Stomach (tissue), 9 donors: ENCODE data around the gene ARID3B. TPM values are rescaled to one million over a fixed set of nuclear protein-coding genes. Genes with fewer than 3 reads are reported as not detected.

Source experiments
- DNase-seq, 2 donors: peaks; one replicate each; pipeline versions ENCODE4 v3.0.0 to v3.0.0-alpha.2; 2013 to 2019
- H3K27ac ChIP-seq, 5 donors: fragments of 200-600 bp in 4 of 5; sonication (generic) in 4 of 5; one replicate each; pipeline ENCODE4 v1.5.1; 2013 to 2019; ENCODE audit warnings: mild to moderate bottlenecking in 1 of 5, moderate library complexity in 1 of 5
- H3K27me3 ChIP-seq, 3 donors: fragments of 200-600 bp; sonication (generic); one replicate each; pipeline ENCODE4 v1.5.1; 2017 to 2019; ENCODE audit warnings: mixed run types in 1 of 3
- H3K36me3 ChIP-seq, 4 donors: fragments of 200-600 bp; sonication (generic); 1 replicate in 3 of 4; 2 replicates in 1 of 4; pipeline ENCODE4 v1.5.1; 2016 to 2019
- H3K4me1 ChIP-seq, 4 donors: fragments of 200-600 bp; sonication (generic); one replicate each; pipeline ENCODE4 v1.5.1; 2016 to 2019
- H3K4me3 ChIP-seq, 4 donors: fragments of 200-600 bp; sonication (generic) in 3 of 4; one replicate each; pipeline ENCODE4 v1.5.1; 2016 to 2019; ENCODE audit warnings: mild to moderate bottlenecking in 1 of 4
- H3K9me3 ChIP-seq, 4 donors: fragments of 200-600 bp; sonication (generic); one replicate each; pipeline ENCODE4 v1.5.1; 2016 to 2019
- CTCF ChIP-seq, 7 experiments: fragments of 450-650 bp in 4 of 7; fragments of 200-600 bp in 3 of 7; sonication (generic) in 3 of 7; IDR thresholded peaks; one replicate each; pipeline ENCODE4 v1.5.1; 2016 to 2019; ENCODE audit warnings: antibody characterized with exemption in 7 of 7, control low read depth in 2 of 7, mild to moderate bottlenecking in 1 of 7
- EP300 ChIP-seq: sonication (generic); formaldehyde crosslinking; IDR thresholded peaks from one replicate; pipeline ENCODE4 v1.6.1; 2017; ENCODE audit warnings: antibody characterized with exemption
- POLR2A ChIP-seq, 4 donors: fragments of 450-650 bp; IDR thresholded peaks; one replicate each; pipeline ENCODE4 v1.6.1; 2016; ENCODE audit warnings: antibody characterized with exemption in 4 of 4, control low read depth in 2 of 4, mild to moderate bottlenecking in 1 of 4, moderate library complexity in 1 of 4
- POLR2AphosphoS5 ChIP-seq, 3 donors: sonication (generic); formaldehyde crosslinking; IDR thresholded peaks; one replicate each; pipeline ENCODE4 v1.6.1; 2016; ENCODE audit warnings: antibody characterized with exemption in 3 of 3
- WGBS, 5 donors: extraction: QIAGEN DNeasy Blood & Tissue Kit in 3 of 5; methylation state at CpG; one replicate each; pipeline versions ENCODE4 v1.1.5 to v1.1.7; 2013 to 2018; 5-methylcytosine and 5-hydroxymethylcytosine counted together
- intact Hi-C: fragments of 100-400 bp; cut with DNase I; formaldehyde crosslinking; loops from one replicate; pipeline ENCODE4 v1.15.1; 2023; ENCODE audit warnings: low total_unique reads
- polyA plus RNA-seq, 3 donors: library from polyadenylated mRNA; stranded (reverse); fragments of 200-250 nt; gene quantifications; one replicate each; pipeline ENCODE4 v1.2.3, GENCODE V29; 2013
- total RNA-seq, 5 donors: library from RNA; depleted of rRNA; stranded (reverse); fragments of >200 nt; gene quantifications; one replicate each; pipeline versions ENCODE4 v1.1.0 to v1.2.3, GENCODE V29; 2014 to 2016
- donor health status: healthy with polysubstance abuse.
- donor health status: Bipolar disorder and iron deficiency.
- donor health status: healthy.

ARID3B gene
- total and polyA plus RNA-seq, 8 donors = 2.2 to 25.2 (median 5.1) TPM

GRCh38 chr15:74619916-74620635, 79.1 kb downstream of the ARID3B start:
- DNase-seq = no peak
- Histone ChIP-seq H3K9me3 (no peaks in the 10 kb centered on the region), H3K27me3 (no peaks in the 10 kb centered on the region), H3K27ac (no peak overlapping the region), H3K4me1 (peaks cover 34 to 71% (median 57%) of the 10 kb centered on the region in 4 donors), H3K36me3 (peaks cover 60 to 70% (median 65%) of the 10 kb centered on the region in 4 donors), H3K4me3 (peak overlapping the region in 1 of 4 donors; percentile 13)
- WGBS, 5 donors = 89 to 92% (median 90%) methylated on average over 22 to 27 of the region's 27 CpGs
- intact Hi-C loops = no loop called here
- TF ChIP-seq POLR2AphosphoS5 (IDR thresholded peaks at IDR 0.05) = no peak
- TF ChIP-seq POLR2A (IDR thresholded peaks at IDR 0.05) = no peak
- TF ChIP-seq CTCF (IDR thresholded peaks at IDR 0.05) = no peak
- TF ChIP-seq EP300 = no peak

GRCh38 chr15:74620636-74621545, 79.9 kb downstream of the ARID3B start:
- no peaks in the 10 kb centered on the region for H3K9me3 ChIP-seq
- TF ChIP-seq POLR2AphosphoS5 (IDR thresholded peaks at IDR 0.05) (peak in 2 of 3 donors; percentile 7 to 50), POLR2A (IDR thresholded peaks at IDR 0.05) (no peak), CTCF (IDR thresholded peaks at IDR 0.05) (peak in 5 of 7 experiments; percentile 52 to 92 (median 65))
- 55 to 70% (median 60%) methylated on average over 16 to 23 of the region's 23 CpGs for WGBS, 5 donors
- DNase-seq = peak; percentile 71 to 86
- peak overlapping the region in 1 of 4 donors; percentile 13 for H3K4me3 ChIP-seq
- no peak overlapping the region for H3K27ac ChIP-seq
- intact Hi-C loops = no loop called here
- peaks cover 68 to 78% (median 74%) of the 10 kb centered on the region in 4 donors for H3K36me3 ChIP-seq
- H3K27me3 ChIP-seq = no peaks in the 10 kb centered on the region
- peaks cover 34 to 71% (median 57%) of the 10 kb centered on the region in 4 donors for H3K4me1 ChIP-seq

- H3K9me3 ChIP-seq = no peaks in the 10 kb centered on the region
- H3K36me3 ChIP-seq = peaks cover 75 to 84% (median 80%) of the 10 kb centered on the region in 4 donors
- no peaks in the 10 kb centered on the region for H3K27me3 ChIP-seq
- TF ChIP-seq CTCF (IDR thresholded peaks at IDR 0.05) = no peak
- no peak for TF ChIP-seq POLR2AphosphoS5 (IDR thresholded peaks at IDR 0.05)
- TF ChIP-seq POLR2A (IDR thresholded peaks at IDR 0.05) = no peak
- no peak for TF ChIP-seq EP300
- H3K4me3 ChIP-seq = no peak overlapping the region
- no peak overlapping the region for H3K27ac ChIP-seq
- H3K4me1 ChIP-seq = peaks cover 34 to 68% (median 53%) of the 10 kb centered on the region in 4 donors
- intact Hi-C loops = no loop called here
- DNase-seq = no peak
- 74 to 86% (median 80%) methylated on average over 13 to 16 of the region's 16 CpGs for WGBS, 5 donors
These were observed 80.5 kb downstream of the ARID3B start for GRCh38 chr15:74621546-74621920.

- H3K36me3 ChIP-seq = peaks cover 79 to 88% (median 84%) of the 10 kb centered on the region in 4 donors
These were observed 80.9 kb downstream of the ARID3B start for GRCh38 chr15:74621936-74622335.

More at GRCh38 chr15:74621936-74622335, 80.9 kb downstream of the ARID3B start:
- H3K4me3 ChIP-seq = no peak overlapping the region
- intact Hi-C loops = no loop called here
- no peaks in the 10 kb centered on the region for H3K27me3 ChIP-seq
- DNase-seq = no peak
- WGBS, 5 donors = 85 to 92% (median 89%) methylated on average over 21 of the region's 21 CpGs
- no peak overlapping the region for H3K27ac ChIP-seq
- no peaks in the 10 kb centered on the region for H3K9me3 ChIP-seq
- TF ChIP-seq POLR2AphosphoS5 (IDR thresholded peaks at IDR 0.05) (no peak), CTCF (IDR thresholded peaks at IDR 0.05) (no peak), EP300 (no peak), POLR2A (IDR thresholded peaks at IDR 0.05) (no peak)
- peaks cover 30 to 64% (median 49%) of the 10 kb centered on the region in 4 donors for H3K4me1 ChIP-seq
